T-helper 2 cell treated with Interferon-gamma antibody and Interleukin-4, amounts not matched to agents 100 ng/mL and 5 ng/mL, for 36 hours (primary cell): ENCODE measurements around the gene SERBP1. TPM values are rescaled to one million over a fixed set of nuclear protein-coding genes. Genes with fewer than 3 reads are reported as not detected.
"Not testable (repeated sequence)": the region's sequence is repeated elsewhere in the genome, so short reads cannot be mapped to it uniquely, and the experiment has no call there.

Source experiments
- intact Hi-C: fragments of 100-400 bp; cut with micrococcal nuclease; formaldehyde crosslinking; loops from one replicate; pipeline ENCODE4 v1.15.1; 2023
- total RNA-seq: library from RNA; stranded (reverse); gene quantifications from 2 replicates; pipeline ENCODE4 v1.2.3, GENCODE V29; 2022

SERBP1 gene
- total RNA-seq, 1 donor from 2014 or later, result 285 TPM

GRCh38 chr1:67414574-67414973 is 15.6 kb downstream of the SERBP1 start:
- intact Hi-C loops, result loop anchor here (2.0 kb wide), 1 partner anchor 14 kb away; no protein-coding TSS in a partner anchor

- intact Hi-C loops, result not testable (repeated sequence)
These were observed 17.1 kb downstream of the SERBP1 start for GRCh38 chr1:67413101-67413500.

- intact Hi-C loops, result no loop called here
These were observed 22.1 kb downstream of the SERBP1 start for GRCh38 chr1:67408148-67408547.

GRCh38 chr1:67407498-67407897 is 22.7 kb downstream of the SERBP1 start:
- intact Hi-C loops, result no loop called here

DNA sequence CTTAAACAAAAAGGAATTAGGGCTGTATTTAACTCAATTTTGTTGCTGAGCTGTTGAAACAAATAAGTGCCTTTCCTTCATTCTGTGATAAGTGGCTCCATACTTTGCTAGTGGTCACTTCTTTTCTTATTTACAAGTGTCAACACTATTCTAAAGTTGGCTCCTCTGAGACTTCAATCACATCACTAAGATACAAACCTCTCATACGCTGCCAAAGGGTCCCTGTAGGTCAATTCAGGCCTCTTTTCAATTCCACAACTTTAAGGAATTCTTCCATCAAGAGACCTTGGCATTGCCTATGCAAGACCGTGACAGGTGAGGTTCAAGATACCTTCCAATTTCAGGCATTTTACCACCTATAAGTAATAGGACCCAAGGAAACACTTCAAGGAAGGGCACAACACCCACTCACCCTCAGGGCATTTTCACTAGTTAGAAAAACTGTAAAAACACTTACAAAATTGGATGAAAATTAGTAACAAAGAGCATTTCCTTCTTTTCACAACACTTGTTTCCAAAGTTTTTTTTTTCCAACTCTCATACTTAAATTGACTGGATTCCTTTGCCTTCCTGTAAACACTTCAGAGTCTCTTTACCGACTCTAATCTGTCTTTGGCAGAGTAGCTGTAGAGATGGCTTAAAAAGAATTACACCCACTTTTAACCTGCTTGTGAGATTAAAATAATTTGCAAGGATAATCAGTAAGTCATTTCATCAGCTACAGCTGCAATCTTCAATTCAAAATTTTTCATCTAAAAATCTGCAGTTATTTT is 24.5 kb downstream of the SERBP1 start:
- intact Hi-C loops, result no loop called here

DNA sequence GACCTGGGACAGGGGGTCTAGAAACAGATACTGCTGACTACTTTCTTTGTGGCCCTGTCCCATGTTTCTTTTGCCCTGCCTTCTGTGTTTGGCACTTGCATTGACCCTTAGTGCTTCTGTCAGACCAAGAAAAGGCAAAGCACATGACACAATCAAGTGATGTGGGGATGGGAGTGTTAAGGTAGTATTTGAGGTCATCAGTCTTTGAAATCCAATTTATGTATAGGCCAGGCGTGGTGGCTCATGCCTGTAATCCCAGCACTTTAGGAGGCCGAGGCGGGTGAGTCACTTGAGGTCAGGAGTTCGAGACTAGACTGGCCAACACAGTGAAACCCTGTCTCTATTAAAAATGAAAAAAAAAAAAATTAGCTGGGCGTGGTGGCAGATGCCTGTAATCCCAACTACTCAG is 26.0 kb downstream of the SERBP1 start:
- intact Hi-C loops, result no loop called here

DNA sequence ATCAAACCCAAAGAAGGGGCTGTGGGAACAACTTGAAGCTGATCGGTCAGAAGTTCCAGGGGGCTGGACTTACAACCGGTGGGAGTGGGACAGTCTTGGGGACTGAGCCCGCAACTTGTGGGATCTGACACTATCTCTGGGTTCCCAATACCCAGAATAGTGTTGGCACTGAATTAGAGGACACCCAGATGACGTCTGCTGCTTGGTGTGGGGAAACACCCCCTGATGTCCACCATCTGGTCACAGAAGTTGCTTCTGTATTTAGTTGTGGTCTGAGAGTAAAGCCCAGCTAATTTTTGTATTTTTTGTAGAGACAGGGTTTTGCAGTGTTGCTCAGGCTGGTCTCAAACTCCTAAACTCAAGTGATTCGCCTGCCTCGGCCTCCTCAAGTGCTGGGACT is 28.8 kb downstream of the SERBP1 start:
- intact Hi-C loops, result no loop called here

GRCh38 chr1:67400029-67400786 is 30.0 kb downstream of the SERBP1 start:
- intact Hi-C loops, result not testable (repeated sequence)

DNA sequence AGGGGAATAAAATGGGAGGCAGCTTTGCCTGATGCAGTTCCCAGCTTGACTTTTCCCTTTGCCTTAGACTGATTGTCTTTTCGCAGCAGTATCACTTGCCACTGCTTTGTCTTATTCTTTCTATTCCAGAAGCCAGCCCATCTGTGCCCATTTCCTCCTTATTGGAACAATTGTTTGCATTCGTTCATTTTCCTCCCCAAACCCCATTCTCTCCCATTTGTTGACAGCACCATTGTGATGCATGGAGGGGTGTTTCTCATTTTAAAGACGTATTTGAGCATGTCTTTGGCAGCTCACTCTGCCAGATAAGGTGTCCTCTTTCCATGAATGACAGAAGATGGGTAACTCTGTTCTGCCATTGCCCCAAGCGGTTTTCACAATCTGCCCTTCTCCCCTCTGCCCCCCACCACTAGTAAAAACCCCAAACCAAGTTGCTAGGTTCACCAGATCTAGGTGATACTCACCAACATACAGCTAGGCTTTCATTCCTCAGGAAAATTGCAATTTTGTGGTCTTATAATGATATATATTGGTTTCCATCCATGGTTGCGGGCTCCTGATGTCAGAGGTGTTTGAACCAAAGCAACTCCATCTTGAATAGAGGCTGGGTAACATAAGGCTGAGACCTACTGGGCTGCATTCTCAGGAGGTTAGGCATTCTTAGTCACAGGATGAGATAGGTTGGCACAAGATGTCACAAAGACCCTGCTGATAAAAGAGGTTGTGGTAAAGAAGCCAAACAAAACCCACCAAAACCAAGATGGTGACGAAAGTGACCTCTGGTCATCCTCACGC is 30.8 kb downstream of the SERBP1 start:
- intact Hi-C loops, result no loop called here

DNA sequence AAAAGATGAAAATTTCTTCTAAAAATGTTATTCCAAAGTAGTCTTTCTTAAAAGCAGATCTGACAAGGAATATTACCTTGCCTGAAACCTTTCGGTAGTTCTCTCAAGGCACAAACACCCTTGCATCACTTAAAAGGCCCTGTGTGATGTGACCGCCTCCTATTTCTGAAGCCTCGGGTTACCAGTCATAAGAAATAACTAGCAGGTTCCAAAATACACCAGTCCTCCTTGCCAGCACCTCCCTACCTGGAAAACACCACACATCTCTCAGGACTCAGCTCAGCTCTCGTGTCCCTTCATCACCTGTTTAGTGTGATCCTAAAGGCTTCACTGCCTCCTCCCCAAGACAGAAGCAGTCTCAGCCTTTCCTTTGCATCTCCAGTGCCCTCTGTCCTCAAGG is 35.7 kb downstream of the SERBP1 start:
- intact Hi-C loops, result no loop called here

GRCh38 chr1:67393737-67394136 is 36.5 kb downstream of the SERBP1 start:
- intact Hi-C loops, result no loop called here

GRCh38 chr1:67393240-67393639 is 37.0 kb downstream of the SERBP1 start:
- intact Hi-C loops, result no loop called here

GRCh38 chr1:67390041-67390887 is 39.9 kb downstream of the SERBP1 start:
- intact Hi-C loops, result no loop called here

DNA sequence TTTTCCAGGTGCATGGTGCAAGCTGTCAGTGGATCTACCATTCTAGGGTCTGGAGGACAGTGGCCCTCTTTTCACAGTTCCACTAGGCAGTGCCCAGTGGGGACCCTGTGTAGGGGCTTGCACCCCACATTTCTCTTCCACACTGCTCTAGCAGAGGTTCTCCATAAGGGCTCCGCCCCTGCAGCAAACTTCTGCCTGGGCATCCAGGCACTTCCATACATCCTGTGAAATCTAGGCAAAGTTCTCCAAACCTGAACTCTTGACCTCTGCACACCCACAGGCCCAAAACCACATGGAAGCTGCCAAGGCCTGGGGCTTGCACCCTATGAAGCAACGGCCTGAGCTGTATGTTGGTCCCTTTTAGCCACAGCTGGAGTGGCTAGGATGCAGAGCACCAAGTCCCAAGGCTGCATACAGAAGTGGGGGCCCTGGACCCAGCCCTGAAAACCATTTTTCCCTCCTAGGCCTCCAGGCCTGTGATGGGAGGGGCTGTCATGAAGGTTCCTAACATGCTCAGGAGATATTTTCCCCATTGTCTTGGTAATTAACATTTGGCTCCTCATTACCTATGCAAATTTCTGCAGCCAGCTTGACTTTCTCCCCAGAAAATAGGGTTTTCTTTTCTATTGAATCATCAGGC is 46.1 kb downstream of the SERBP1 start:
- intact Hi-C loops, result no loop called here

GRCh38 chr1:67382292-67382691 is 47.9 kb downstream of the SERBP1 start:
- intact Hi-C loops, result no loop called here

DNA sequence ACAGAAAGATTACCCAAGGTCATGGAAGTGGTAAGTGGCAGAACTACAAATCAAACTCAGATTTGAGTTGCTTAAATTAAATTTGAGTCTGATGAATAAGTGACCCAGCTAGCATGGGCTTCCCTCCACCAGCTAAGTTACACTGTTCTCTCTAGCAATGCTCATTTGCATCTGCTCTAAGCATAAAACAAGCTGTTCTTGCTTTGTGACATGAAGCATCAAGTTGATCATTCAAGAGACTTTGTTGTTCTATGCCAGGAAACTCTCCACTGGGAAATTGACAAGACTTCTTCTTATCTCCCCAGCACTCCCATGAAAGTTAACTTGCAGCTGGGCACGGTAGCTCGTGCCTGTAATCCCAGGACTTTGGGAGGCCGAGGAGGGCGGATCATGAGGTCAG is 49.0 kb downstream of the SERBP1 start:
- intact Hi-C loops, result no loop called here

DNA sequence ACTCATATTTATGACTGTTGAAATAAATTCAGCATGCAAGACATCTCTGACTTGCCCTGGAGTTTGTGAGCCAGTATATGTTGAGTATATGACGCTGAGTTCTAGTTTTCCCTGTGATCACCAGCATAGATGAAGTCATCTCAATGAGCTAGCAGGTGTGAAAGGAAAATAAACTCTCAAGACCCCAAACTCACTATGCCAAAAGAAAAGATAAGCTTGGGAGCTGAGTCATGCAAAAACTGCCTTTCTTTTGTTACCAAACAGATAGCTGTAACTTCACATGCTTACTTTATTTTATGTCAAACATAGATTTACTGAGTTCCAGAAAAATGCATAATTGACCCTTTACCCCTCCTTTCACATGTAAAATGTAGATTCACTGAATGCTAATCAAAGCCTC is 52.9 kb downstream of the SERBP1 start:
- intact Hi-C loops, result no loop called here

DNA sequence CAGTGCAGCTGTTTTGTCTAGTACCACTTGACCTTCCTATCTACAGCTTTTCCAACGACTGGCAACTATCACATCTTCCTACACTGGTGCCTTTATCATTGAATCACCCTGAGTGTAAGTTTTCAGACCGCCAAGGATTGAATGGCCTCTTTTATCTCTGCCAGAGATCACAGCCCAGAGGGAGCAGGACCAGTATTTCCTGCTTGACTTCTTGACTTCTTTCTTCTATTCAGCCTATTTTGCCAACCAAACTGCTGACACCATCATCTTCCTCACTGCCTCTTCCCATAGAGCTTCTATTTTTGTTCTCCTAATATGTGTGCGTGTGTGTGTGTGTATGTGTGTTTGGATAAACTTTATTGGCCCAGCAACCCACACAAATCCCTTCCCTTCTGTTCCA is 53.8 kb downstream of the SERBP1 start:
- intact Hi-C loops, result no loop called here

GRCh38 chr1:67372898-67373297 is 57.3 kb downstream of the SERBP1 start:
- intact Hi-C loops, result no loop called here

DNA sequence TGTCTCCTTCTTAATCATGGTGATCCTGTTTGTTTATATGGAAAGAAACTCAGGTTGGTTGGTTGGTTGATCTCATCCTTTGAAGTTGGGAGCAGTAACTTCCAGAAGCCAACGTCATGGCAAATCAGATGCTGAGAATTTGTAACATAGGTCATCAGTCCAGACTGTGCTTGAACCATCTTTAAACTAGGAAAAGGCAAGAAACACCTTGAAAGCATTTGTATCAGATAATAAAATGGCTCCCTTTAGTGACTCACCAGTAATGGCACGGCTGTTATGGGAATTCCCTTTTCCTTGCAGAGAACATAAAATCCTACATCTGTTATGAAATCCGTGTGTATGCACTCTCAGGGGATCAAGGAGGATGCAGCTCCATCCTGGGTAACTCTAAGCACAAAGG is 58.1 kb downstream of the SERBP1 start:
- intact Hi-C loops, result no loop called here

- intact Hi-C loops, result no loop called here
These were observed 58.5 kb downstream of the SERBP1 start for GRCh38 chr1:67371681-67372080.
